Tibial artery (tissue), 4 donors: Measurements from ENCODE around the gene SCGB3A1.

Source experiments
- DNase-seq, 2 donors: peaks; one replicate each; pipeline ENCODE4 v3.0.0-alpha.2; 2019
- H3K27ac ChIP-seq, 2 donors: fragments of 200-600 bp; sonication (generic) in 1 of 2; 1 replicate in 1 of 2; 2 replicates in 1 of 2; pipeline ENCODE4 v1.5.1; 2018 to 2019; ENCODE audit warnings: mild to moderate bottlenecking in 1 of 2
- H3K27me3 ChIP-seq, 2 donors: fragments of 200-600 bp; sonication (generic) in 1 of 2; one replicate each; pipeline versions ENCODE4 v1.5.1 to v1.6.0; 2016 to 2019
- H3K36me3 ChIP-seq, 3 donors: fragments of 200-600 bp; sonication (generic) in 2 of 3; one replicate each; pipeline ENCODE4 v1.5.1; 2016 to 2019; ENCODE audit warnings: mild to moderate bottlenecking in 2 of 3
- H3K4me1 ChIP-seq, 4 donors: fragments of 200-600 bp; sonication (generic) in 2 of 4; 1 replicate in 3 of 4; 2 replicates in 1 of 4; pipeline ENCODE4 v1.5.1; 2016 to 2019
- H3K4me3 ChIP-seq, 2 donors: fragments of 200-600 bp; sonication (generic) in 1 of 2; 1 replicate in 1 of 2; 2 replicates in 1 of 2; pipeline ENCODE4 v1.5.1; 2018 to 2019; ENCODE audit warnings: mild to moderate bottlenecking in 2 of 2
- H3K9me3 ChIP-seq, 3 donors: fragments of 200-600 bp; sonication (generic) in 1 of 3; one replicate each; pipeline ENCODE4 v1.5.1; 2016 to 2019
- CTCF ChIP-seq, 2 experiments: fragments of 200-600 bp in 1 of 2; fragments of 450-650 bp in 1 of 2; IDR thresholded peaks; one replicate each; pipeline ENCODE4 v1.5.1; 2017 to 2019; ENCODE audit warnings: antibody characterized with exemption in 2 of 2, mild to moderate bottlenecking in 1 of 2, moderate library complexity in 1 of 2
- intact Hi-C: fragments of 100-400 bp; cut with DNase I; formaldehyde crosslinking; loops from one replicate; pipeline ENCODE4 v1.15.0; 2023; ENCODE audit warnings: low total_unique reads

Gene SCGB3A1

GRCh38 chr5:180591311-180591887 is at the start of gene SCGB3A1:
SCGB3A1 (minus strand) TSS chr5:180591499; CDS start chr5:180591462, 37 bp downstream.
- H3K9me3 ChIP-seq = no peaks in the 10 kb centered on the region
- no peak for TF ChIP-seq CTCF (IDR thresholded peaks at IDR 0.05)
- H3K27ac ChIP-seq = no peak within 1 kb of the TSS
- peaks cover 0 to 20% (median 12%) of the 10 kb centered on the region in 4 donors for H3K4me1 ChIP-seq
- H3K4me3 ChIP-seq = peak within 1 kb of the TSS in 1 of 2 donors; percentile 20
- intact Hi-C loops = no loop called here
- no peaks in the 10 kb centered on the region for H3K36me3 ChIP-seq
- H3K27me3 ChIP-seq = peaks cover 0 to 48% of the 10 kb centered on the region in 2 donors
- DNase-seq = no peak

- H3K27ac ChIP-seq = no peak overlapping the region
- TF ChIP-seq CTCF (IDR thresholded peaks at IDR 0.05) = no peak
- H3K36me3 ChIP-seq = no peaks in the 10 kb centered on the region
- H3K27me3 ChIP-seq = peaks cover 0 to 15% of the 10 kb centered on the region in 2 donors
- intact Hi-C loops = no loop called here
- no peaks in the 10 kb centered on the region for H3K4me1 ChIP-seq
- H3K4me3 ChIP-seq = no peak overlapping the region
- H3K9me3 ChIP-seq = no peaks in the 10 kb centered on the region
- peak in 1 of 2 donors; percentile 32 for DNase-seq
These were observed 49.2 kb upstream of the SCGB3A1 start for GRCh38 chr5:180640611-180640860.

- TF ChIP-seq CTCF (IDR thresholded peaks at IDR 0.05) = no peak
- intact Hi-C loops = no loop called here
- H3K4me3 ChIP-seq = no peak overlapping the region
- no peaks in the 10 kb centered on the region for H3K36me3 ChIP-seq
- no peak overlapping the region for H3K27ac ChIP-seq
- peaks cover 0 to 9% of the 10 kb centered on the region in 2 donors for H3K27me3 ChIP-seq
- DNase-seq = peak in 1 of 2 donors; percentile 51
- no peaks in the 10 kb centered on the region for H3K4me1 ChIP-seq
- H3K9me3 ChIP-seq = no peaks in the 10 kb centered on the region
These were observed 48.7 kb upstream of the SCGB3A1 start for GRCh38 chr5:180639741-180640610.

- H3K4me1 ChIP-seq = no peaks in the 10 kb centered on the region
- H3K27ac ChIP-seq = no peak overlapping the region
- H3K4me3 ChIP-seq = no peak overlapping the region
- TF ChIP-seq CTCF (IDR thresholded peaks at IDR 0.05) = no peak
- H3K36me3 ChIP-seq = no peaks in the 10 kb centered on the region
- H3K9me3 ChIP-seq = no peaks in the 10 kb centered on the region
- peaks cover 0 to 3% of the 10 kb centered on the region in 2 donors for H3K27me3 ChIP-seq
- DNase-seq = no peak
- intact Hi-C loops = no loop called here
These were observed 48.0 kb upstream of the SCGB3A1 start for GRCh38 chr5:180639287-180639686.

GRCh38 chr5:180637962-180638680 is 46.8 kb upstream of the SCGB3A1 start:
- intact Hi-C loops = no loop called here
- no peak for TF ChIP-seq CTCF (IDR thresholded peaks at IDR 0.05)
- Histone ChIP-seq H3K4me3 (no peak overlapping the region), H3K4me1 (no peaks in the 10 kb centered on the region), H3K27ac (no peak overlapping the region), H3K9me3 (no peaks in the 10 kb centered on the region), H3K36me3 (no peaks in the 10 kb centered on the region), H3K27me3 (peaks cover 0 to 6% of the 10 kb centered on the region in 2 donors)
- peak in 1 of 2 donors; percentile 54 for DNase-seq
